Memory B cell (primary cell): Measurements from ENCODE around the gene PIAS1.
"Not testable (repeated sequence)": the region's sequence is repeated elsewhere in the genome, so short reads cannot be mapped to it uniquely, and the experiment has no call there.

Experiments used
- ATAC-seq: fragments of 150-1000 bp; cut with Tn5 transposase; 2 replicates; pipeline ENCODE4 v1.10.0; 2021; ENCODE audit warnings: low read depth, mild to moderate bottlenecking, moderate library complexity
- DNase-seq, 2 donors: peaks; one replicate each; pipeline ENCODE4 v3.0.0; 2022; ENCODE audit warnings: low spot score in 2 of 2
- H3K27ac Mint-ChIP-seq: one replicate; pipeline ENCODE4 v1.8.0; 2022; ENCODE audit warnings: mild to moderate bottlenecking, moderate library complexity, mixed read lengths
- H3K27me3 Mint-ChIP-seq: one replicate; pipeline ENCODE4 v1.8.0; 2022; ENCODE audit warnings: mixed read lengths
- H3K36me3 Mint-ChIP-seq: one replicate; pipeline ENCODE4 v1.8.0; 2022; ENCODE audit warnings: mild to moderate bottlenecking, mixed read lengths
- H3K4me1 Mint-ChIP-seq: one replicate; pipeline ENCODE4 v1.8.0; 2022; ENCODE audit warnings: mixed read lengths
- H3K4me3 Mint-ChIP-seq: one replicate; pipeline ENCODE4 v1.8.0; 2022; ENCODE audit warnings: mild to moderate bottlenecking, moderate library complexity, mixed read lengths
- H3K9me3 Mint-ChIP-seq: one replicate; pipeline ENCODE4 v1.8.0; 2022; ENCODE audit warnings: mixed read lengths

The PIAS1 gene

DNA sequence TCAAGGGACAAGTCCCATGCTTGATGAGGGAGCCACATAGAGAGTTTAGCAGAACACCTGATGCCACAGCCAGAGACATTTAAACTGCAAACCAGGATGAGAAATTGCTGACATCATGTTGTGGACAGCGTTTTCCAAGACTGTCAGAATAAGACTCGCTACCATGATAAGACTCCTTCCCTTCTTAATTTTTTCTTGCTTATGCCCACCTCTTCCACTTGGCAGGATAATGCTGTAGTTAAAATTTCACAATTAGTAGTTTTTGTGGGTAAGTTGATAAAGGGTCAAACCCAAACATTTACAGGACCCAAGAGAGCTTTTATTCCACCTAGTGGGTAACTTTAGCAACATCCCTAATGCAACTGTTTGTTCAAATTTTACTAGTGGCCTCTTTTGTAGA is 3.0 kb upstream of the PIAS1 start:
- Mint-ChIP-seq H3K4me3 (no peak overlapping the region), H3K36me3 (peaks cover 2% of the 10 kb centered on the region), H3K9me3 (no peaks in the 10 kb centered on the region), H3K27ac (no peak overlapping the region), H3K27me3 (peaks cover 2% of the 10 kb centered on the region), H3K4me1 (peaks cover 12% of the 10 kb centered on the region)
- DNase-seq (no peak), ATAC-seq (no peak)

DNA sequence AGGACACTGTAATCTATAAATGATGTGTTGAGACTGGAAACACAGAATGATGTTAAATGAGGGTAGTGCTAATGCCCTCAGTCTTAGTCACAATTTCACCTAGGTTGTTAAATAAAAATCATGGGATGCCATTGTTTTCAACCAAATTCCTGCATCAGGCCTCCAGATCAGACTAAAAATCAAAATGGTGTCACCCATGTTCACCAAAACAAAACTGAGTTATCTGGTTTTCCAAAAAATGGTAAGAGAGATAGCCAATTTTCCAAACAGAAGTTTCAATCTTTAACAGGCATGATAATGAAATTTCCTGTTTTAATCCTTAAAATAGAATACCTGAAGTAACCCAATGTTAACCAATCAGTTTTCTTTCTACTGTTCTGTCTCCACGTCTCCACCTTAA is 2.2 kb upstream of the PIAS1 start:
- Mint-ChIP-seq H3K36me3 (no peaks in the 10 kb centered on the region), H3K9me3 (no peaks in the 10 kb centered on the region), H3K27me3 (no peaks in the 10 kb centered on the region), H3K4me1 (peaks cover 15% of the 10 kb centered on the region), H3K4me3 (no peak overlapping the region), H3K27ac (no peak overlapping the region)
- ATAC-seq, result no peak
- no peak for DNase-seq

DNA sequence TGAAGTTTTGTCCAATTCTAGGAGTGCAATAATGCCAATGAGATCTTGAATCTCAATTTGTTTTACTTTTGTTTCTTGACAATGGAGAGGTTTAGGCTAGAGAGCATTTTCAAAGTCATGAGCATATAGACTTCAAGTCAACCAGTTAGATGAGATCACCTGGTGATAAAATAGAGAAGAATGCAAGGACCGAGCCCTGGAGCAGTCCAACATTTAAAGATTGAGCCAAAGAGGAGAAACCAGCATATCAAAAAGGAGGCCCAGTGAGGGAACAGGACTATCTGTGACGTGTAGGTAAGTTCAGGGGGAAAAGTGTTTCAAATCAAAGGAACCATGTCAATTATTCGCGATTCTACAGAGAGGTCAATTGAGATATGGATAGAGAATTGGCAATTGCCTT is 1.7 kb upstream of the PIAS1 start:
- ATAC-seq (no peak), DNase-seq (no peak)
- Mint-ChIP-seq H3K36me3 (no peaks in the 10 kb centered on the region), H3K4me3 (no peak overlapping the region), H3K27ac (no peak overlapping the region), H3K9me3 (no peaks in the 10 kb centered on the region), H3K27me3 (no peaks in the 10 kb centered on the region), H3K4me1 (peaks cover 19% of the 10 kb centered on the region)

DNA sequence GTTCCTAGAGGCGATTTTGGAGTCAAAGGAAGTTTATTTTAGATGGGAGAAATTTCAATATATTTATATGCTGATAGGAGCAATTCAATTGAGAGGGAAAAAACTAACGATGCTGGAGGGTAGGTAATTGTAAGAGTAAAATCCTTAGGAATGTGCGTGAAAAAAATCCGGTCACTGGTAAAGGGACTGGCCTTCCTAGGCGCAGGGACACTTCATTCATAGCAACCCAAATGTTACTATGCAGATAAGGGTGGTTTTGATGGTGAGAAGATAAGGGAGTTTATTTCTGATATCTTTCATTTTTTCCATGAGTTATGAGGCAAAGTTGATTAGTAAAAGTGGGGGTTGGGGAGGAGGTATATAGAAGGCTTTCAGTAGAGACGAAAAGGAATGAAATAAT is 1.1 kb upstream of the PIAS1 start:
- Mint-ChIP-seq H3K4me3 (no peak overlapping the region), H3K9me3 (no peaks in the 10 kb centered on the region), H3K27ac (no peak overlapping the region), H3K27me3 (no peaks in the 10 kb centered on the region), H3K36me3 (no peaks in the 10 kb centered on the region), H3K4me1 (peaks cover 23% of the 10 kb centered on the region)
- no peak for ATAC-seq
- DNase-seq, result no peak

DNA sequence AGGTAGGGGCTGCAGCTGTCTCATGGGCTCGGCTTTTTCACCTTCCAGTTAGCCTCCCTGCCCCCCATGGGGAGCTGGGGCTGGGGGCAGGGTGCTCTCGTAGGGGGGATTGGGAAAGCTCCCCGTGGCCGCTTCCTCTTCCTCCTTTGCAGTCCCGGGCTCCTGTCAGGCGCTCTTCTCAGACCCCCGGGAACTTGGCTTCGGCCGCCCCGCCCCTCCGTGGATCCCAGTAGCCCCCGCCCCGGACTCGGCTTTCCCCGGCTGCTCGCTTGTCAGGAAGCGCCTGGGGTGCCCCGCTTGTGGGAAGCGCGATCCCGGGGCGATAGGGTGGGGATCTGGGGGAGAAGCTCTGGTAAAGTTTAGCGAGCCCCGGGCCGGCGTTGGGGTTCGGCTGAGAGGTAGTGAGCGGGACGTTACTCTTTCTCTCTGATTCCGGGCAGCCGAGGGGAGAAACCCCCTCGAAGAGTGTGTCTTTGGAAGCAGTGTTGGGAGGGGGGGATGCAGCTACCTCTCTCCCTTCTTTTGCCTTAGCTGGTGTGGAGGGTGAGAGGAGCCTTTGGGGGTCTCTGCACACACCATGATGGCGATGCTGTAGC is 611 bp downstream of the PIAS1 start:
- peak overlapping the region; percentile 92 for H3K4me3 Mint-ChIP-seq
- H3K27ac Mint-ChIP-seq, result peak overlapping the region; percentile 92
- H3K27me3 Mint-ChIP-seq, result no peaks in the 10 kb centered on the region
- peaks cover 23% of the 10 kb centered on the region for H3K4me1 Mint-ChIP-seq
- ATAC-seq, result peak; percentile 3
- H3K36me3 Mint-ChIP-seq, result no peaks in the 10 kb centered on the region
- peak in 1 of 2 donors; percentile 59 for DNase-seq
- H3K9me3 Mint-ChIP-seq, result no peaks in the 10 kb centered on the region

DNA sequence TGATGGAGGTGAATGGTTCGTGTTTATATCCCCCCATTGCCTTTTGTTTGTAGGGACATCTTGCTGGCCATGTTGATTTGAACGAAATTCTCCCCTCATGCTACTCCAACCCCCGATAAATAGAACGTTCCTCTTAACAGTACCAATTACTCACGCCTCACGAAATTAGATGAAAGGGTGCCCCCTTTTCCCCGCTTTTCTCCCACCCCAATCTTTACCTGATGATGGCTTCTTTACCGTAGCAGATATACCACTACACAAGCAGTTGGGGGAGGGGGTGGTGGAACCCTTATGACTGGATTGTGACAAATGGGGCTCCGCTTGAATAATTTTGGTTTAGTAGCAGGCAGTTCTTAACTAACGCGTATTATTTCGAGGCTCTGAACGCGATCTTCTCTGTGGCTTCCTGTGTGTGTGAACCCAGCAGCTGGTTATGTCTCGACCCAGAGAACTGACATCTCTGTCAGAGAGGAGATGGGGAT is 1.1 kb downstream of the PIAS1 start:
- Mint-ChIP-seq H3K4me1 (peaks cover 23% of the 10 kb centered on the region), H3K4me3 (peak overlapping the region; percentile 92), H3K9me3 (no peaks in the 10 kb centered on the region), H3K27ac (peak overlapping the region; percentile 92), H3K36me3 (no peaks in the 10 kb centered on the region), H3K27me3 (no peaks in the 10 kb centered on the region)
- ATAC-seq (peak; percentile 55), DNase-seq (peak; percentile 39 to 54)

DNA sequence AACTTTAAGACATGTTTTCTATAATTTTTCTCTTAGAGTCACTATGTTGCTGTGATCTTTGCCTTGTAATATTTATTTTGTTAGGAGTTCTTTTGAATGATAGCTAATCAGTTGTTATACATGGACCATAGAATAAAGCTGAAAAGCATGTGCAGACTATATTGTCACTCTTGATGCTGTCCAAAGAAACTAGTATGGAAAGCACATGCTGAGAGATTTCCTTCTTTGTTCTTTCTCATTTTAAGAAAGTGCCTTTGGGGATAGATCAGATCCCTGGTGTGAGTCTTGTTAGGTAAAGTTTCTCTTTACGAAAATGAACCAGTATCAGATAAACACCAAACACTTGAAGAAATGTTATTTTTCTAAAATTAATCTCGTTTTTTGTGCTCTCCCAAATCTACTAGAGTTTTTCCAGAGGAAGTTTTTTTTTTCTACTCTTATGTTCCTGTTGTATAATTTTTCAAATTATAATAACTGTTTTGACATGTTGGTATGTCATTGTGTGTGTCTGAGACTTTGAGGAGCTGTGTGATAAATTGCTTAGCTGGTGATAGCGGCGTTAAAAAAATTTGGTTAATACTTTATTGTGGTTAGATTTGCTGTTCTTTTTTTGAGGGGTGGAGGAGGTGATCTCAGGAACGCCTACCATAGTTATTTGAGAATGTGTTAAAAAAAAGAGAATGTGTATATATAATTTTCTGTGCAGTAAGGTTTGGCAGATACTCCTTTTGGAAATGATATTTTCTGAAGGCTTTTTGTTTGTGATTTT is 2.2 kb downstream of the PIAS1 start:
- Mint-ChIP-seq H3K4me1 (peaks cover 25% of the 10 kb centered on the region), H3K4me3 (peak overlapping the region; percentile 55), H3K36me3 (no peaks in the 10 kb centered on the region), H3K9me3 (no peaks in the 10 kb centered on the region), H3K27ac (peak overlapping the region; percentile 92), H3K27me3 (no peaks in the 10 kb centered on the region)
- DNase-seq (no peak), ATAC-seq (no peak)

DNA sequence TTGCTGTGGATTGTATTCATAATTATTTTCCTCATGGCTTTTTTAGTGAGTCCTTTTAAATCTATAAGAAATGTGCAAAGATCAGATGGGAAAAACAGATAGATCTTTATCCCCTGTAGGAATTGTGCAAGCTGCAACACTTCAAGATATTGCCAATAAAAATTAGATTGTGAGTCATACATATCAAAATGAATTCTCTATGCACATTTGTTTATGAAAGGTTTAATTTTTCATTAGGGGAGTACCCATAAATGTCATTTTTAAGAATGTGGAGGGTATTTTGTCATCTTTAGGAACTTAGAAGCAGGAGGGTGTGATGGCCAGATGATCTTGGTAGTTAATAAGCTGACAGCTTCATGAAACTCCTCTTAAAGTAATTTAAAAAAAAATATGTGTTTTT is 2.9 kb downstream of the PIAS1 start:
- no peak overlapping the region for H3K27ac Mint-ChIP-seq
- DNase-seq (no peak), ATAC-seq (no peak)
- no peaks in the 10 kb centered on the region for H3K27me3 Mint-ChIP-seq
- peaks cover 33% of the 10 kb centered on the region for H3K4me1 Mint-ChIP-seq
- H3K4me3 Mint-ChIP-seq, result no peak overlapping the region
- peaks cover 4% of the 10 kb centered on the region for H3K36me3 Mint-ChIP-seq
- no peaks in the 10 kb centered on the region for H3K9me3 Mint-ChIP-seq

DNA sequence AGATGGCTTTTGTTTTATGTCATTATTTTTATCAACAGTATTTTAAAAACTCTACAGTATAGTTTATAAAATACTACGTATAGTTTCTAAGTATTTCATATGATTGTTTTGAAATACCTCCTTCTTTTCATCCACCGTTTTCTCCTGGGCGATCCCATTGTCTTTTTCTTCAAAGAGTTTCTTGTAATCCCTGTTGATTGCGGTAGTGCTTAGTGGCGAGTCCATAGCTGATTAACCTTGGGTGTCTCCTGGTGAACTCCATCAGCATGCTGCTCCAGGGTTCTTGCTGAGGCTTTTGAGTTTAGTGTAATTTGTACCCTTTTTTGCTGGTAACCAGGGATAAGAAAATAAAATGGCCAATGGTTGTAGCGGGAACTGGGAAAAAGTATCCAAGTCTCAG is 3.6 kb downstream of the PIAS1 start:
- Mint-ChIP-seq H3K27me3 (no peaks in the 10 kb centered on the region), H3K9me3 (no peaks in the 10 kb centered on the region), H3K4me3 (no peak overlapping the region), H3K4me1 (peaks cover 37% of the 10 kb centered on the region), H3K27ac (no peak overlapping the region), H3K36me3 (peaks cover 4% of the 10 kb centered on the region)
- DNase-seq, result no peak
- no peak for ATAC-seq

DNA sequence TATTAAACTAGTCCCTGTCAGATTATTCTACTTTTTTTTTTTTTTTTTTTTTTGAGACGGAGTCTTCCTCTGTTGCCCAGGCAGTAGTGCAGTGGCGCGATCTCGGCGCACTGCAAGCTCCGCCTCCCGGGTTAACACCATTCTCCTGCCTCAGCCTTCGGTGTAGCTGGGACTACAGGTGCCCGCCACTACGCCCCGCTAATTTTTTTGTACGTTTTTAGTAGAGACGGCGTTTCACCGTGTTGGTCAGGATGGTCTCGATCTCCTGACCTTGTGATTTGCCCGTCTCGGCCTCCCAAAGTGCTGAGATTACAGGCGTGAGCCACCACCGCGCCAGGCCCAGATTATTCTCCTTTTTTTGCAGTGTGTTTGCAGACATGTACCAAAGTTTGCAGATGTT is 4.9 kb downstream of the PIAS1 start:
- not testable (repeated sequence) for H3K27me3 Mint-ChIP-seq, H3K36me3 Mint-ChIP-seq, DNase-seq, ATAC-seq, H3K27ac Mint-ChIP-seq, H3K9me3 Mint-ChIP-seq, H3K4me3 Mint-ChIP-seq
- H3K4me1 Mint-ChIP-seq, result peaks cover 39% of the 10 kb centered on the region

DNA sequence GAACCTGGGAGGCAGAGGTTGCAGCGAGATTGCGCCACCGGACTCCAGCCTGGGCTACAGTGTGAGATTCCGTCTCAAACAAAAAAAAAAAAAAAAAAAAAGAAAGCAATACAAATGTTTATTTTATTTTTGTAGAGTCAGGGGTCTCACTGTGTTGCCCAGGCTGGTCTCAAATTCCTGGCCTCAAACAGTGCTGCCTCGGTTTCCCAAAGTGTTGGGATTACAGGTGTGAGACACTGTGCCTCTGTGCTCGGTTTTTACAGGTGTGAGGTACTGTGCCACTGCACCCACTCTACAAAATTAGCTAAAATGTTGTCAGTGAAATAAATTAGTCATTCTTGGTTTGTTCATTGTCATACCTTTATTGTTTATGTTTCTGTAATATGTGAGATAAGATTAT is 5.5 kb downstream of the PIAS1 start:
- no peak overlapping the region for H3K4me3 Mint-ChIP-seq
- no peak overlapping the region for H3K27ac Mint-ChIP-seq
- no peaks in the 10 kb centered on the region for H3K27me3 Mint-ChIP-seq
- peaks cover 4% of the 10 kb centered on the region for H3K36me3 Mint-ChIP-seq
- H3K4me1 Mint-ChIP-seq, result peaks cover 39% of the 10 kb centered on the region
- no peaks in the 10 kb centered on the region for H3K9me3 Mint-ChIP-seq
- ATAC-seq (no peak), DNase-seq (no peak)

DNA sequence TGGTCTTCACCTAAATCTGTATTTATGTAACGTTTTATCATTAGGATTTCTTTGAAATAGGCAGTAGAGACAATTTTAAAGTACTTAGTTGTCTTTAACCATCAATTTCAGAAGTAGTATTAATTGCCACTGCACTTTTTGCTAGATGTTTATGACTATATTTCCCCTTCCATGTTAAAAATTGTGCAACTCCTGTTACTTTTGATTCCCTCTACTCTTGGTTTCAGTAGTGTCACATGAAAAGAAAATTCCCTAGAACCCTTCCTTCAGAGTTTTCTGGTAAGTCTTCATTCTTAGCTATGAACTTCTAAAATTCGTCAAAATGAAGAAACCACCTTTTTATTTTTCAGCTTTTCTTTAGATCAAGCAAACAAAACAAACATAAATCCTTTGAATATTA is 7.1 kb downstream of the PIAS1 start:
- Mint-ChIP-seq H3K4me1 (peaks cover 31% of the 10 kb centered on the region), H3K27me3 (no peaks in the 10 kb centered on the region), H3K36me3 (peaks cover 4% of the 10 kb centered on the region), H3K9me3 (no peaks in the 10 kb centered on the region), H3K27ac (no peak overlapping the region), H3K4me3 (no peak overlapping the region)
- no peak for DNase-seq
- ATAC-seq, result no peak

DNA sequence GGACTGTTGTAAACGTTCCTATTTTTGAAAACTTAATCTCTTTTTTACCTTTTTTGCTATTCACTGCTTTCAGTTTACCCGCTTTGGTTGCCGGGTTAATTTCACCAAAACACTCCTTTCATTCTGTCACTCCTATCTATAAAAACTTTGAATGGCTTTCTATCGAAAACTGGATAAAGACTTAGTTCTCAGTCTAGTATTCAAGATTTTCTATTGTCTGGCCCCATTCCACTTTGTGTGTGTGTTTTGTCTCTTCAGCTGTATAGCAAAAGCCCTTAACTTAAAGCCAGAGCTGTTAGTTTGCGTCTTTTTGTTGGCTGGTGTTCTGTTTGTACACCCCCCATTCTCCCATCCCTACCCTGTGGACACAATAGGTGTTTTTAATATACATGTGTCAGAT is 7.5 kb downstream of the PIAS1 start:
- no peak for ATAC-seq
- no peak overlapping the region for H3K27ac Mint-ChIP-seq
- peaks cover 4% of the 10 kb centered on the region for H3K36me3 Mint-ChIP-seq
- no peak for DNase-seq
- H3K27me3 Mint-ChIP-seq, result no peaks in the 10 kb centered on the region
- no peaks in the 10 kb centered on the region for H3K9me3 Mint-ChIP-seq
- no peak overlapping the region for H3K4me3 Mint-ChIP-seq
- H3K4me1 Mint-ChIP-seq, result peaks cover 28% of the 10 kb centered on the region

DNA sequence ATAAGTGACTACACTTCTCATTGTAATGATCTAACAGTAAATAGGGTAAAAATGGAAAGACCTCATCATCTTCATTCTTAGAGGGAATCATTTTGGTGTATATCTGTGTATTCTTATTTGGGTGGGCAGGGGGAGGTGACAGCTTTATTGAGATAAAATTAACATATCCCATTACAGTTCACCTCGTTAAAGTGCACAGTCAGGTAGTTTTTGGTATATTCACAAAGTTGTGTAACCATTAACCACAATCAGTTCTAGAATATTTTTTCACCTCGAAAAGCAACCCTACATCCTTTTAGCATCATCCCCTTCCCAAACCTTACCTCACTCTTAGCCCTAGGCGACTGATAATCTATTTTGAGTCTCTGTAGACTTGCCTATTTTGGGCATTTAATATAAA is 8.1 kb downstream of the PIAS1 start:
- no peak for ATAC-seq
- no peak overlapping the region for H3K27ac Mint-ChIP-seq

More for the DNA sequence above, 8.1 kb downstream of the PIAS1 start:
- no peaks in the 10 kb centered on the region for H3K27me3 Mint-ChIP-seq
- no peaks in the 10 kb centered on the region for H3K9me3 Mint-ChIP-seq
- H3K4me3 Mint-ChIP-seq, result no peak overlapping the region
- no peak for DNase-seq
- peaks cover 4% of the 10 kb centered on the region for H3K36me3 Mint-ChIP-seq
- H3K4me1 Mint-ChIP-seq, result peaks cover 24% of the 10 kb centered on the region
